Adrenal gland (tissue), 5 donors: ENCODE measurements around the gene SP110.

ENCODE experiments used
- POLR2A ChIP-seq, 2 donors: fragments of 450-650 bp; IDR thresholded peaks; one replicate each; pipeline ENCODE4 v1.6.1; 2017; ENCODE audit warnings: antibody characterized with exemption in 2 of 2, mild to moderate bottlenecking in 2 of 2, moderate library complexity in 1 of 2
- TF ChIP-seq, protein P1 (sequence below), 6 experiments: fragments of 450-650 bp in 4 of 6; fragments of 200-600 bp in 2 of 6; sonication (generic) in 1 of 6; IDR thresholded peaks; 1 replicate in 5 of 6; 2 replicates in 1 of 6; pipeline versions ENCODE4 v1.5.1 to v1.8.0; 2016 to 2021; ENCODE audit warnings: antibody characterized with exemption in 6 of 6, mild to moderate bottlenecking in 2 of 6, moderate library complexity in 1 of 6
- donor health status: DM: no; HTN: no; CAD: no.

DNA sequence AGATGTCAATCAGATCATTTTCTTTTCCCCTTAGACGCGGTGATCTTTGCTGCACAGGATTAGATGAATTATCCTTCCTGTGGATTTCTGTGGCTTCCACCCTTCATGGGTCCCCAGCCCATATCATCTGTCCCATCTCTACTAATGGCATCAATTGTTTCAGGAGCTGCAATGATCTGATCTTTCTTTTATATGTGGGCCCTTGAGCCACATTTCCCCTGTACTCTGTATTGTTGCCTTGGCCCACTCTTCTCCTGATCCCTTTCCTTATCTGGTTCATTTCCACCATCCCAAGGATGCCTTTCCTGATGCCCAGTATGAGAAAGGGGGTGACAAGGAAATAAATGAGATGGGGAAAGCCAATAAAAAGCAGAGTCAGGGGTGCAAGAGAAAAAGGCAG, 30.4 kb upstream of the SP110 start:
- TF ChIP-seq, protein P1, sequence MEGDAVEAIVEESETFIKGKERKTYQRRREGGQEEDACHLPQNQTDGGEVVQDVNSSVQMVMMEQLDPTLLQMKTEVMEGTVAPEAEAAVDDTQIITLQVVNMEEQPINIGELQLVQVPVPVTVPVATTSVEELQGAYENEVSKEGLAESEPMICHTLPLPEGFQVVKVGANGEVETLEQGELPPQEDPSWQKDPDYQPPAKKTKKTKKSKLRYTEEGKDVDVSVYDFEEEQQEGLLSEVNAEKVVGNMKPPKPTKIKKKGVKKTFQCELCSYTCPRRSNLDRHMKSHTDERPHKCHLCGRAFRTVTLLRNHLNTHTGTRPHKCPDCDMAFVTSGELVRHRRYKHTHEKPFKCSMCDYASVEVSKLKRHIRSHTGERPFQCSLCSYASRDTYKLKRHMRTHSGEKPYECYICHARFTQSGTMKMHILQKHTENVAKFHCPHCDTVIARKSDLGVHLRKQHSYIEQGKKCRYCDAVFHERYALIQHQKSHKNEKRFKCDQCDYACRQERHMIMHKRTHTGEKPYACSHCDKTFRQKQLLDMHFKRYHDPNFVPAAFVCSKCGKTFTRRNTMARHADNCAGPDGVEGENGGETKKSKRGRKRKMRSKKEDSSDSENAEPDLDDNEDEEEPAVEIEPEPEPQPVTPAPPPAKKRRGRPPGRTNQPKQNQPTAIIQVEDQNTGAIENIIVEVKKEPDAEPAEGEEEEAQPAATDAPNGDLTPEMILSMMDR (IDR thresholded peaks at IDR 0.05) = no peak
- no peak for TF ChIP-seq POLR2A (IDR thresholded peaks at IDR 0.05)
